ENCODE results near the gene CCDC3.
"Not testable (repeated sequence)": the region's sequence is repeated elsewhere in the genome, so short reads cannot be mapped to it uniquely, and the experiment has no call there.

The CCDC3 gene

GRCh38 chr10:13001041-13001886 lies at the start of gene CCDC3:
Gene CCDC3, minus strand, starts transcription at chr10:13001713. Its CDS starts 143 bp downstream, at chr10:13001570.
- no peak for DNase-seq (ENCODE audit: low spot score)

- no peak for DNase-seq (ENCODE audit: low spot score)
Measured at GRCh38 chr10:13051126-13051694, 49.7 kb upstream of the CCDC3 start.

- DNase-seq (ENCODE audit: low spot score): no peak
Measured at GRCh38 chr10:13049774-13050420, 48.4 kb upstream of the CCDC3 start.

- DNase-seq (ENCODE audit: low spot score): no peak
Measured at GRCh38 chr10:13048762-13049161, 47.2 kb upstream of the CCDC3 start.

- no peak for DNase-seq (ENCODE audit: low spot score)
Measured at GRCh38 chr10:13047529-13048206, 46.2 kb upstream of the CCDC3 start.

GRCh38 chr10:13046851-13047528 lies 45.5 kb upstream of the CCDC3 start:
- DNase-seq (ENCODE audit: low spot score): no peak

- no peak for DNase-seq (ENCODE audit: low spot score)
Measured at GRCh38 chr10:13043520-13043919, 42.0 kb upstream of the CCDC3 start.

GRCh38 chr10:13039761-13040160 lies 38.2 kb upstream of the CCDC3 start:
- DNase-seq (ENCODE audit: low spot score): no peak

GRCh38 chr10:13038391-13038790 lies 36.9 kb upstream of the CCDC3 start:
- no peak for DNase-seq (ENCODE audit: low spot score)

- DNase-seq (ENCODE audit: low spot score): no peak
Measured at GRCh38 chr10:13037832-13038231, 36.3 kb upstream of the CCDC3 start.

- no peak for DNase-seq (ENCODE audit: low spot score)
Measured at GRCh38 chr10:13036841-13037240, 35.3 kb upstream of the CCDC3 start.

- not testable (repeated sequence) for DNase-seq (ENCODE audit: low spot score)
Measured at GRCh38 chr10:13035731-13036130, 34.2 kb upstream of the CCDC3 start.

GRCh38 chr10:13026873-13027272 lies 25.4 kb upstream of the CCDC3 start:
- no peak for DNase-seq (ENCODE audit: low spot score)

- DNase-seq (ENCODE audit: low spot score): no peak
Measured at GRCh38 chr10:13023754-13024153, 22.2 kb upstream of the CCDC3 start.

- no peak for DNase-seq (ENCODE audit: low spot score)
Measured at GRCh38 chr10:13019280-13019679, 17.8 kb upstream of the CCDC3 start.

- DNase-seq (ENCODE audit: low spot score): no peak
Measured at GRCh38 chr10:13018171-13018570, 16.7 kb upstream of the CCDC3 start.

- DNase-seq (ENCODE audit: low spot score): no peak
Measured at GRCh38 chr10:13016886-13017285, 15.4 kb upstream of the CCDC3 start.

- DNase-seq (ENCODE audit: low spot score): no peak
Measured at GRCh38 chr10:13016426-13016825, 14.9 kb upstream of the CCDC3 start.

- DNase-seq (ENCODE audit: low spot score): no peak
Measured at GRCh38 chr10:13006037-13006436, 4.5 kb upstream of the CCDC3 start.

- DNase-seq (ENCODE audit: low spot score): no peak
Measured at GRCh38 chr10:13003759-13004158, 2.2 kb upstream of the CCDC3 start.

GRCh38 chr10:13003004-13003403 lies 1.5 kb upstream of the CCDC3 start:
- no peak for DNase-seq (ENCODE audit: low spot score)

- DNase-seq (ENCODE audit: low spot score): no peak
Measured at GRCh38 chr10:13001887-13002212, 337 bp upstream of the CCDC3 start.

Data from left forelimb (tissue), 1 donor.